Measurements from ENCODE around the gene AUH. TPM values are rescaled to one million over a fixed set of nuclear protein-coding genes. Genes with fewer than 3 reads are reported as not detected.
A peak's percentile ranks its signal among the peaks of the same experiment; 100 is the strongest.

Gene AUH
- total RNA-seq, 1 donor from 2014 or later: 17.3 TPM

- H3K9me3 ChIP-seq: peaks cover 13% of the 10 kb centered on the region
- no peak overlapping the region for H3K27ac ChIP-seq
- peaks cover 4% of the 10 kb centered on the region for H3K4me1 ChIP-seq
- TF ChIP-seq, protein P1, sequence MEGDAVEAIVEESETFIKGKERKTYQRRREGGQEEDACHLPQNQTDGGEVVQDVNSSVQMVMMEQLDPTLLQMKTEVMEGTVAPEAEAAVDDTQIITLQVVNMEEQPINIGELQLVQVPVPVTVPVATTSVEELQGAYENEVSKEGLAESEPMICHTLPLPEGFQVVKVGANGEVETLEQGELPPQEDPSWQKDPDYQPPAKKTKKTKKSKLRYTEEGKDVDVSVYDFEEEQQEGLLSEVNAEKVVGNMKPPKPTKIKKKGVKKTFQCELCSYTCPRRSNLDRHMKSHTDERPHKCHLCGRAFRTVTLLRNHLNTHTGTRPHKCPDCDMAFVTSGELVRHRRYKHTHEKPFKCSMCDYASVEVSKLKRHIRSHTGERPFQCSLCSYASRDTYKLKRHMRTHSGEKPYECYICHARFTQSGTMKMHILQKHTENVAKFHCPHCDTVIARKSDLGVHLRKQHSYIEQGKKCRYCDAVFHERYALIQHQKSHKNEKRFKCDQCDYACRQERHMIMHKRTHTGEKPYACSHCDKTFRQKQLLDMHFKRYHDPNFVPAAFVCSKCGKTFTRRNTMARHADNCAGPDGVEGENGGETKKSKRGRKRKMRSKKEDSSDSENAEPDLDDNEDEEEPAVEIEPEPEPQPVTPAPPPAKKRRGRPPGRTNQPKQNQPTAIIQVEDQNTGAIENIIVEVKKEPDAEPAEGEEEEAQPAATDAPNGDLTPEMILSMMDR (IDR thresholded peaks at IDR 0.05): no peak
- no peak overlapping the region for H3K4me3 ChIP-seq
- intact Hi-C loops (cut with DNase I): no loop called here
- DNase-seq (no peak), ATAC-seq (no peak)
- no peaks in the 10 kb centered on the region for H3K27me3 ChIP-seq (ENCODE audit: low read depth)
- H3K36me3 ChIP-seq: no peaks in the 10 kb centered on the region
Measured at GRCh38 chr9:91170951-91171350, 190.8 kb downstream of the AUH start.

DNA sequence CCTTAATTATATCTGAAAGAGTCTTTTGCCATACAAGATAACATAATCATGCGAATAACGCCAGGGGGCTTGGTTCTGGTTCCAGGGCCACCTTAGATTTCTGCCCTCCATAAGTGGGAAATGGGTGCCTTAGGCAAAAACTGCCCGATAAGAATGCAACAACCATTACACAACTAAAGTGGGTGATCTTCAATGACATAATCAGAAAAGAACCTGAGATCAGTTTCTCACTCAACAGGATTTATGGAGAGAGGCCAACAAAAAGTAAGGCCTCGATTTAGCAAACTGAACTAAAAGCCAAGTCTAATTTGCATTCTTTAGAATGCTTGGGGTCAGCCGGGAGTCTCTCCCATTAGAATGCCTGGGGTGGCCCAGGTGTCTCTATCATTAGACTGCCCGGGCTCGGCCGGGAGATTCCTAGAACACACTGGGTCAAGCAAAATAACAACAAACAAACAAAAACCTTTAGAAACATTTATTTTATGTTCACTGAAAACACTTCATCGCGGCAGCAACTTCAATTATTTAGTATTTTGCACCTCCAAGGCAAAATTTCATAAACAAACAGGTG, 194.8 kb downstream of the AUH start:
- H3K36me3 ChIP-seq: no peaks in the 10 kb centered on the region
- DNase-seq: no peak
- H3K4me3 ChIP-seq: no peak overlapping the region
- no peak overlapping the region for H3K27ac ChIP-seq
- H3K27me3 ChIP-seq (ENCODE audit: low read depth): no peaks in the 10 kb centered on the region
- intact Hi-C loops (cut with DNase I): no loop called here
- ATAC-seq: no peak
- peaks cover 40% of the 10 kb centered on the region for H3K4me1 ChIP-seq
- TF ChIP-seq, protein P1 (IDR thresholded peaks at IDR 0.05): no peak
- H3K9me3 ChIP-seq: peaks cover 13% of the 10 kb centered on the region

DNA sequence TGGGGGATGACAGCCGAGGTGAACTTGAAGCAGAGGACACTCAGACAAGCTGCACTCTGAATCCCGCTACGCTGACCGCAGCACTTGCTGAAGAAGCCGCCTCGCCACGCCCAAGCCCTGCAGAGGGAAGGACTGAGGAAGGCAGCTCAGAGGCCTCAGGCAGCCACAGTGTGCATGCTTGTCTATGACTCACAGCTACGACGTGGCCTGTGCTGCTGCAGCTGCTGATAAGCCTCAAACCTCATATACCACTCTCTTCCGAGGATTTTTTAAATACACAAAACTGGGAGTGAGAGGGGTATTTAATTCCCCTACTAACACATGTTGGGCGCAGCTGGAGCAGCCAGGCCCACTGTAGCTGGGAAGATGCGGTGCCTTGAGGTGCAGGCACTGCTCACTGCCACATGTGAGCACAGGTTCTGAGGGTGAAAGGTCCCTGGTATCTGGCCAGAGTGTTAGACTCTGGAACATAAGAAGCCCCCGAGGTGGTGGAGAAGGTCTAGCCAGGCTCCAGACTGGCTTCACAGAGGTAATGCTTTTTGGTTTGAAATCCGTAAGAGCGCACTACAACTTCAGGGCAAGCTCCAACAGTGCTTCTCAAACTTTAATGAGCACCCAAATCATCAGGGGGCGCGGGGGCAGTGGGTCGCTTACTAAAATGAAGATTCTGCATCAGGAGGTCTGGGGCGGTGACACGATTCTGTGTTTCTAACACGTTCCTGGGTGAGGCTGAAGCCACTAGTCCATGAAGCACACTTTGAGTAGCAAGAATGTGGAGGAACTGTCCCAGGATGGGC, 196.8 kb downstream of the AUH start:
- no peak overlapping the region for H3K4me3 ChIP-seq
- no peaks in the 10 kb centered on the region for H3K27me3 ChIP-seq (ENCODE audit: low read depth)
- H3K36me3 ChIP-seq: no peaks in the 10 kb centered on the region
- H3K27ac ChIP-seq: peak overlapping the region; percentile 18
- H3K9me3 ChIP-seq: no peaks in the 10 kb centered on the region
- H3K4me1 ChIP-seq: peaks cover 50% of the 10 kb centered on the region
- peak; percentile 74 to 87 for ATAC-seq
- DNase-seq: peak; percentile 79
- TF ChIP-seq, protein P1 (IDR thresholded peaks at IDR 0.05): no peak
- intact Hi-C loops (cut with DNase I): no loop called here

Other genes starting within 250 kb of the AUH start
- gene NFIL3, start 61.9 kb upstream of the AUH start, total RNA-seq: 25.7 TPM